ENCODE data around the gene FAM171A1.

- TF ChIP-seq CTCF (IDR thresholded peaks at IDR 0.05): no peak
- TF ChIP-seq POLR2A (IDR thresholded peaks at IDR 0.05): no peak
Measured at GRCh38 chr10:15401382-15401781, 30.3 kb upstream of the FAM171A1 start.

Measured in body of pancreas (tissue), 4 donors.